GM19239 (cell line): Measurements from ENCODE around the gene GJA8.
"Not testable (repeated sequence)": the region's sequence is repeated elsewhere in the genome, so short reads cannot be mapped to it uniquely, and the experiment has no call there.

ENCODE experiments used
- DNase-seq: peaks from one replicate; pipeline ENCODE4 v3.0.0; 2011; ENCODE audit warnings: low spot score; ENCODE audit not compliant: insufficient read length
- FAIRE-seq: peaks from 2 replicates; lab custom pipeline; 2011; peaks lifted over from hg19 to GRCh38; lab: Jason Lieb, UNC

The GJA8 gene

DNA sequence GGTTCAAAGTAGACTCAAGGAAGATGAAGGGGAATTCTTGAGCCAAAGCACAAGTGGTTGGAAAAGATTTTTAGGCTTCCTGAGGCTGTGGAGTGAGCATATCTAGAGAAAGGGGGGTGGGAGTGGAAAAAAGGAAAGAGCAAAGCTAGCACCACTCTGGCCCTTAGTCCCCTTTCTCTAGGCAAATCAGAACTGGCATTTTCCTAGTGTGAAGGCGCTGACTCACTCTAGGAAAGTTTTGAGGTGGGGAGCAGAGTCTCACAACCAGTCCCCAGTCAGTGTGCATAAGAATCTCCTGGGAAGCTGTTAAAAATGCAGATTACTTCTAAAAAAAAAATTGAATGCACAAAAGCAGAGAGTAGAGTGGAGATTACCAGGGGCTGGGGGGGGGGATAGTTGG lies 22.2 kb downstream of the GJA8 start:
- FAIRE-seq (no peak), DNase-seq (no peak)

DNA sequence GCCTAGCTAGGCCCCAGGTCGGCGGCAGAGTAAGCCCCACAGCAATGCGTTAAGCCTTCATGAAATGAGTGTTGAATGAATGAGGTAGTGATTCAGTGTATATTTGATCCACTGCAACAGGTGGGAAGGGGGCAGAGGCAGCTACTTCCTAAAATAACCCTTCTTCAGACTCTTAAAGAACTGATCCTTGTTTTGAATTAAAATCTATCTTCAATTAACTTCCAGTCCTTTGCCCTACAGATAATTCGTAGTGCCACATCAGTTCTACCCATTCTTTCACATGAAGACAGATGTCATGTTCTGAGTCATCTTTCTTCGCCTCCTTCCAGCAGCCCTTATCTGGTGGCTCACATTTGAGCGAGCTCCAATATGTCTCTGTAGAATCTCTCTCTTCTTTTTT lies 24.6 kb downstream of the GJA8 start:
- DNase-seq, FAIRE-seq: not testable (repeated sequence)

DNA sequence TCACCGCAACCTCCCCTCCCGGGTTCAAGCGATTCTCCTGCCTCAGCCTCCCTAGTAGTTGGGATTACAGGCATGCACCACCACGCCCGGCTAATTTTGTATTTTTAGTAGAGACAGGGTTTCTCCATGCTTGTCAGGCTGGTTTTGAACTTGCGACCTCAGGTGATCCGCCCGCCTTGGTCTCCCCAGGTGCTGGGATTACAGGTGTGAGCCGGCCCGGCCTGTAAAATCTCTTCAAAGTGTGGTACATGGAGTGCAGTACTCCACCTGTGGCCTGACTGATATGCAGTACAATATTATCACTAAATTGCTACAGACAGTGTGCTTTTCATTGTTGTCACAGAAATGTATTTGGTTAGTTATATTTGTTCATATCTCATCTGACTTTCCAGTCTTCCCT lies 25.1 kb downstream of the GJA8 start:
- DNase-seq, FAIRE-seq: not testable (repeated sequence)

DNA sequence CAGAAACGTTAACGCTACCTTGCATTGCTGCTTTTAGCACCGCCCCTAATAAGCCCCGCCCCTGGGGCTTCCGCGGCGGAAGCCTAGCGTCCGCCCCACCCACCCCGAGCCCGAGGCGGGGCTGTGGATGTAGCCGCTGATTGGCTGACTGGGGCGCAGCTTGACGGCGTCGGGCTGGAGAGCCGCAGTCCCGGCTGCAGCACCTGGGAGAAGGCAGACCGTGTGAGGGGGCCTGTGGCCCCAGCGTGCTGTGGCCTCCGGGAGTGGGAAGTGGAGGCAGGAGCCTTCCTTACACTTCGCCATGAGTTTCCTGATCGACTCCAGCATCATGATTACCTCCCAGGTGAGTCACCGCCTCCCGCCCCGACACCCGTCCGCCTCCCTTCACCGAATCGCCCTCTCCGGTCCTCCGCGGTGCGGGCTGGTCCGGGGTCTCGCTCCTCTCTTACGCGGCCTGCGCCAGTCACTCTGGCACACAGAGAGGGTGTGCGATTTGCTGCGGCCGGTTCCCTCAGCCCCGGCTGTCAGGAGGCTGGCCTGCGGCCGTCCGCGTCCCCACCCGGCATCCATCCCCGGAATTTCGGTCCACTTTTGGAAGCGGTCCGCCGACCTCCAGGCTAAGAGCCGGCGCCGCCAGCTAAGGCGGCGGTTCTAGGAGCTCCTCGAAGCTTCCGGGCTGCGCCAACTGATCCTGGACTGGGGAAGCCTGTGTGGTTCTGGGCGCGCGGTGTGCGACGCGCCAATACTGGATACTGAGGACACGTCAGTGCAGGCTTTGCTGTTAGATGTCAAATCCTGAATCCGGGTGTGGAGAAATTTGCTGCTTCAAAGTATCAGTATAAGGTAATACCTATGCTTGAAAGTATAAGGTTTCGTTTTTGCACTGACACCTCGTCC lies 25.9 kb downstream of the GJA8 start, which contains the start of gene GPR89B:
Gene GPR89B, plus strand, starts transcription at position 185 of the 897 bp plus-strand sequence. Its CDS starts 117 bp downstream, at position 302.
- FAIRE-seq (peak; percentile 99), DNase-seq (peak; percentile 25)

DNA sequence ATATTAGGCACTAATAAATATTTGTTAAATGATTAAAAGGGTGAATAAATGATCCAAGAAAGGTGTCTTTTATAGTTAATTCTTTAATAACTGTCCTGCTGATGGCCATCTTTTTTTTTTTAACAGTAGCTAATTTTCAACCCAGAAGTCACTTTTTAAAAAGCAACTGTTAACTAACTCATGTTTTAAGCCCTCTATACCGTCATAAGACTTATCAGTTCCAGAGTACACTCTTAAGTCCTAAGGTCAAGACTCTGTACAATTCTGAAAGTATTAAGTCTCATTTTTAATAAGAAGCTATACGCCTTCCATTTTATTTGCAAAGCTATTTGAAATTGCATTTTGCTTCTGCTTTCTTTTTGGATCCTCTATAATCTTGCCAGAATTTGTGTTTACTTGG lies 28.5 kb downstream of the GJA8 start:
- DNase-seq, FAIRE-seq: not testable (repeated sequence)

DNA sequence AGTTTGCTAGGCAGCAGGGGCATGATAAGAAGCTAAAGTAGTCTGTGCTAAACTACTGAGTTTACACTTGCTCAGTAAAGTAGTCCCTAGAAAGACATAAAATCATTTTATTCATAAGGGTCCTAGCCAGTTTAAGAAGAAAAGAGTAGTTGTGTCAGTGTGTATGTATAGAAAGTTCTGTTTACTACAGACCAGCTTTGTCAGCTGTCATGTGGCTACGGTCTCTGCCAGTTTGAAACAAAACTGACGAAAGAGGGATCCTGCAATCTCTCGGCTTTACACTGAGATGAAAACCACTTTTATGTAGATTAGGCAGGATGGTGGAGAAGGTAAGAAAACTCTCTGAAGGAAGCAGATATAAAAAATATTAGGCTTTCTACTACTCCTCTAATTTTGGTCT lies 32.7 kb downstream of the GJA8 start:
- DNase-seq, FAIRE-seq: not testable (repeated sequence)

DNA sequence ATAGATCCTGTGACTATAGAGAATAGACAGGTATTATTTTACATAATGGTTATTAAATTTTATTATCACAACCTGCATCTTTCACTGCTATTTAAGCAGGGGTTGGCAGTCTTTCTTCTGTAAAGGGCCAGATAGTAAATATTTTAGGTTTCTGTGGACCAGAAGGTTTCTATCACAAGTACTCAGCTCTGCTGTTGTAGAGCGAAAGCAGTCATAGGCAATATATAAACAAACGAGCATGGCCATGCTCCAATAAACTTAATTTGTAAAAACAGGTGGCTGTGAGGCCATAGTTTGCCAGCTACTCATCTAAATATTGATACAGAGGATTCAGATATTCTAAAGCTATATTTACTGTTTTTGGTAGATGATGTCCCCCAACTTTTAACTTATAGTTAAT lies 37.9 kb downstream of the GJA8 start:
- not testable (repeated sequence) for FAIRE-seq, DNase-seq

DNA sequence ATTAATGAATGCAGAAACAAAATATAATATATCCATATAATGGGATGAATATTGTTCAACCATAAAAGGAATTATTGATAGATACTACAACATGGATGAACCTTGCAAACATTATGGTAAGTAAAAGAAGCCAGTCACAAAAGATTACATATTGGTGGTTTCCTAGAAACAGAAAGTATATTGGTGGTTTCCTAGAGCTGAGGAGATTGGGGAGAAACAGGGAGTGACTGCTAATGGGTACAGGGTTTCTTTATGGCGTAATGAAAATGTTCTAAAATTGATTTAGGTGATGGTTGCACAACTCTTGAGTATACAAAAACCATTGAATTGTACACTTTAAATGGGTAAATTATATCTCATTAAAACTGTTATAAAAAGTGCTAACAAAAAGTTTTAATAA lies 40.0 kb downstream of the GJA8 start:
- not testable (repeated sequence) for DNase-seq
- peak; percentile 59 for FAIRE-seq

DNA sequence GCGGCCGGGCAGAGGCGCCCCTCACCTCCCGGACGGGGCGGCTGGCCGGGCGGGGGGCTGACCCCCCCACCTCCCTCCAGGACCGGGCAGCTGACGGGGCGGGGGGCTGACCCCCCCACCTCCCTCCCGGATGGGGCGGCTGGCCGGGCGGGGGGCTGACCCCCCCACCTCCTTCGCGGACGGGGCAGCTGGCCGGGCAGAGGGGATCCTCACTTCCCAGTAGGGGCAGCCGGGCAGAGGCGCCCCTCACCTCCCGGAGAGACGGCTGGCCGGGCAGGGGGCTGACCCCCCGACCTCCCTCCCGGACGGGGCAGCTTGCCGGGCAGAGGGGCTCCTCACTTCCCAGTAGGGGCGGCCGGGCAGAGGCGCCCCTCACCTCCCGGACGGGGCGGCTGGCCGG lies 46.9 kb downstream of the GJA8 start:
- not testable (repeated sequence) for DNase-seq, FAIRE-seq
